Activated naive CD4-positive, alpha-beta T cell treated with anti-CD3 and anti-CD28 coated beads, Interleukin-2, amount 50 U/mL, for 72 hours (primary cell): Measurements from ENCODE around the gene MRNIP. TPM values are rescaled to one million over a fixed set of nuclear protein-coding genes. Genes with fewer than 3 reads are reported as not detected.
"Not testable (repeated sequence)": the region's sequence is repeated elsewhere in the genome, so short reads cannot be mapped to it uniquely, and the experiment has no call there.

Experiments used
- ATAC-seq, 2 donors: fragments of 150-1000 bp; cut with Tn5 transposase; 2 replicates each; pipeline ENCODE4 v1.10.0; 2021; ENCODE audit warnings: mild to moderate bottlenecking in 2 of 2, moderate library complexity in 2 of 2
- DNase-seq, 2 donors: peaks; one replicate each; pipeline ENCODE4 v3.0.0; 2021 to 2022; ENCODE audit warnings: low spot score in 2 of 2
- H3K27ac Mint-ChIP-seq, 2 donors: one replicate each; pipeline ENCODE4 v1.8.0; 2022; ENCODE audit warnings: mild to moderate bottlenecking in 2 of 2, mixed read lengths in 2 of 2
- H3K36me3 Mint-ChIP-seq, 2 donors: one replicate each; pipeline ENCODE4 v1.8.0; 2022; ENCODE audit warnings: mixed read lengths in 2 of 2
- H3K9me3 Mint-ChIP-seq, 2 donors: one replicate each; pipeline ENCODE4 v1.8.0; 2022; ENCODE audit warnings: mixed read lengths in 2 of 2
- total RNA-seq, 2 donors: library from RNA; stranded (reverse); gene quantifications; one replicate each; pipeline ENCODE4 v1.2.3, GENCODE V29; 2022

MRNIP gene
- total RNA-seq, 2 donors from 2014 or later, result 15.0 to 25.1 TPM

GRCh38 chr5:179837076-179838011 is 21.3 kb downstream of the MRNIP start:
- Mint-ChIP-seq H3K27ac (peak overlapping the region; percentile 79 to 94), H3K9me3 (no peaks in the 10 kb centered on the region), H3K36me3 (peaks cover 30 to 34% of the 10 kb centered on the region in 2 donors)
- ATAC-seq (no peak), DNase-seq (no peak)

- no peak for DNase-seq
- H3K27ac Mint-ChIP-seq, result peak overlapping the region; percentile 79 to 94
- peak; percentile 91 to 93 for ATAC-seq
- peaks cover 30 to 34% of the 10 kb centered on the region in 2 donors for H3K36me3 Mint-ChIP-seq
- H3K9me3 Mint-ChIP-seq, result no peaks in the 10 kb centered on the region
Observed at GRCh38 chr5:179836225-179837019, 22.2 kb downstream of the MRNIP start.

- H3K27ac Mint-ChIP-seq, H3K9me3 Mint-ChIP-seq, DNase-seq, ATAC-seq: not testable (repeated sequence)
- peaks cover 38 to 48% of the 10 kb centered on the region in 2 donors for H3K36me3 Mint-ChIP-seq
Observed at GRCh38 chr5:179834871-179835270, 23.7 kb downstream of the MRNIP start.

DNA sequence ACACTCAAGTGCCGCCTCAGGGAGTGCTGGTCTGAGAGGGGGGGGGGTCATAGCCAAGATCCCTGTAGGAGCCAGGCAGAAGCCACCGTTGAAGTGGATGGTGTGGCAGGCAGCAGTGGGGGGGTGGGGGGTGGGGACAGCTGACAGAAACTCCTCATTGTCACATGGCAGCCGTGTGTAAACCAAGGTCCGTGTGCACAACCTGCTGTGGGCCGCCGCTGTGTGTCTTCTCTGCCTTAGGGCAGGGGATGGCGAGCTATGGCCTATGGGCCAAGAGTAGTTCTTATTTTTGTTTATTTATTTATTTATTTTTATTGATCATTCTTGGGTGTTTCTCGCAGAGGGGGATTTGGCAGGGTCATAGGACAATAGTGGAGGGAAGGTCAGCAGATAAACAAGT is 24.5 kb downstream of the MRNIP start:
- no peak overlapping the region for H3K27ac Mint-ChIP-seq
- H3K36me3 Mint-ChIP-seq, result peaks cover 46 to 56% of the 10 kb centered on the region in 2 donors

GRCh38 chr5:179833709-179834070 is 24.9 kb downstream of the MRNIP start:
- DNase-seq (no peak), ATAC-seq (no peak)
- Mint-ChIP-seq H3K9me3 (no peaks in the 10 kb centered on the region), H3K27ac (no peak overlapping the region), H3K36me3 (peaks cover 50 to 60% of the 10 kb centered on the region in 2 donors)

More for the DNA sequence above, 24.5 kb downstream of the MRNIP start:
- DNase-seq (no peak), ATAC-seq (no peak)
- no peaks in the 10 kb centered on the region for H3K9me3 Mint-ChIP-seq

- ATAC-seq, result no peak
- no peak for DNase-seq
- Mint-ChIP-seq H3K9me3 (no peaks in the 10 kb centered on the region), H3K27ac (no peak overlapping the region), H3K36me3 (peaks cover 52 to 64% of the 10 kb centered on the region in 2 donors)
Observed at GRCh38 chr5:179833056-179833708, 25.4 kb downstream of the MRNIP start.

- DNase-seq (no peak), ATAC-seq (no peak)
- Mint-ChIP-seq H3K27ac (peak overlapping the region; percentile 66 to 77), H3K36me3 (peaks cover 55 to 70% of the 10 kb centered on the region in 2 donors), H3K9me3 (no peaks in the 10 kb centered on the region)
Observed at GRCh38 chr5:179832039-179832745, 26.4 kb downstream of the MRNIP start.

GRCh38 chr5:179830818-179831468 is 27.7 kb downstream of the MRNIP start:
- DNase-seq (no peak), ATAC-seq (no peak)
- Mint-ChIP-seq H3K36me3 (peaks cover 43 to 66% of the 10 kb centered on the region in 2 donors), H3K27ac (peak overlapping the region in 1 of 2 donors; percentile 66), H3K9me3 (no peaks in the 10 kb centered on the region)

- peaks cover 41 to 59% of the 10 kb centered on the region in 2 donors for H3K36me3 Mint-ChIP-seq
- DNase-seq (no peak), ATAC-seq (no peak)
- H3K27ac Mint-ChIP-seq, result peak overlapping the region in 1 of 2 donors; percentile 80
- H3K9me3 Mint-ChIP-seq, result no peaks in the 10 kb centered on the region
Observed at GRCh38 chr5:179829732-179830435, 28.7 kb downstream of the MRNIP start.

DNA sequence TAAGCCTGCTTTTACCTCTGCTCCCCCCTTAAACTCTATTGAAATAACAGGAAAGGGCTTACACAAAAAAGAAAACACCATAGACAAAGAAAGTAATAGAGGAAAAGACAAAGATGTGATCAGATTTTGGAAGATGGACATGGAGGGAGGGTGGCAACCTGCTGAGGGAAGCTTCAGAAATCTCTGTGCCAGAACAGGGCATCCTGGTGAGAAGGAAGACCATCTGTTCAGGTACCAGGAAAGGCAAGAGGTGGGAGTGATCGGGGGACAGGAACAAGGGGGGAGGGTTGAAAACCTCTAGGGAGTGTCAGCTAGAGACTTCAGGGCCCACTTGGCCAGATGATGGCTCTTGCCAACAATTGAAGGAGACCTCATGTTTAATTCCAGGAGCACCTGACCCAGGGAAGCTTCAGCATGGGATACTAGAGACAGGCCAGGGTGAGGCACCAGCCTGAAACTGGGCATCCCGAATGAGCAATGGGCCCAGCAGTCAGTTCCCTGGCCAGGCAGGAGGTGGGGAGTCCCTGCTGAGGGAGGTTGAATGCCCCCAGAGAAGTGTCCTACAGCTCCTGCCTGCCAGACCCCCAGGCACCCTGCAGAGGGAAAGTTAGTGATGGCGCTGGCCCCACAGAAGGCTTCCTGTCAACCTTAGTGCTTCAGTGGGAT is 29.7 kb downstream of the MRNIP start:
- ATAC-seq (no peak), DNase-seq (no peak)
- H3K9me3 Mint-ChIP-seq, result no peaks in the 10 kb centered on the region
- H3K27ac Mint-ChIP-seq, result peak overlapping the region; percentile 80 to 89
- peaks cover 46 to 63% of the 10 kb centered on the region in 2 donors for H3K36me3 Mint-ChIP-seq

DNA sequence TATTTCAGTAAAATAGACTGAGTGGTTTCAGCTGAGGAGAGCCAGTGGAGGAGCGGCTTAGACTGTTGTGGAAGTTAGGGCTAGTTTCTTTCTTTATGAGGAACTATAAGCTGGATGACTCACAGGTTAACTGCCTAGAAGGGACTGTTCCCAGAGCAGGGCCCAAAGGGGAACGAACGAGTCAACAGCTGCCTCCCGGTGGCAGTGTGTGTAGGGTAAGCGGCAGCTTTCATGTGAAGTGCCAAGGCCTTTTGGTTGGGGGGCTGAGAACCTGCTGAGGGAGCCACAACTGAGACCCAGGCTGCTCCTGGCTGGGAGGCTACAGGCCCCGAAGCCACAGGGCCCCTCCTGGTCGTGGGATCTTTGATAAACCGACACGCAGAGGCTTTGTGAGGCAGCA is 30.9 kb downstream of the MRNIP start:
- DNase-seq, result peak in 1 of 2 donors; percentile 55

DNA sequence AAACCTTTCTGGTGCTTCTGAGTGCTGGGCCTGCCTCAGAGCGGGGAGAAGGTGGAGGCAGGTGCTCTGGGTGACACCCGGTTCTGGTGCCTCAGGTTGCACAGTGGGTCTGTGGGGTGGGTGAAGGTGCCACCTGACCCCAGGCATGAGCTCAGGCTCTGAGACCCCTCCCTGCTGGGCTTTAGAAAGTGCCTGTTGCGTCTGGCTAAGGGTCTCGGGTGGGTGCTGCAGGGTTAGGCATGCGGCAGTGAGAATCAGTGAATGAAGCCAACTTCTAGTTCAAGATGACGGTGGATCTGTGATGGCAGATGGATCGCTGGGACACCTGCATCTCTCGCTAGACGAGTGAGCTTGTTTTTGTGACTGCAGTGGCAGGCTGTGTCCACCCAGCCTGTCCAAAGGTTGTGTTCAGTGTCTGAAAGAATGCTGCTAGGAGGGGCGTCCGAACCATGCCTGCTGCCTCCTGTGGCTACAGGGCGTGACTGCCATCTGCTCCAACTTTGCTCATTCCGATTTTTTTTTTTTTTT is 32.9 kb downstream of the MRNIP start:
- Mint-ChIP-seq H3K9me3 (no peaks in the 10 kb centered on the region), H3K27ac (no peak overlapping the region), H3K36me3 (peaks cover 45 to 49% of the 10 kb centered on the region in 2 donors)
- no peak for ATAC-seq
- DNase-seq, result no peak

More for the DNA sequence above, 30.9 kb downstream of the MRNIP start:
- ATAC-seq, result peak; percentile 95 to 99
- H3K9me3 Mint-ChIP-seq, result no peaks in the 10 kb centered on the region
- H3K27ac Mint-ChIP-seq, result peak overlapping the region; percentile 80 to 92
- H3K36me3 Mint-ChIP-seq, result peaks cover 39 to 51% of the 10 kb centered on the region in 2 donors

- Mint-ChIP-seq H3K9me3 (no peaks in the 10 kb centered on the region), H3K27ac (peak overlapping the region; percentile 6 to 41), H3K36me3 (peaks cover 39 to 41% of the 10 kb centered on the region in 2 donors)
- DNase-seq (no peak), ATAC-seq (no peak)
Observed at GRCh38 chr5:179824745-179825112, 33.9 kb downstream of the MRNIP start.

GRCh38 chr5:179823937-179824744 is 34.5 kb downstream of the MRNIP start:
- DNase-seq (no peak), ATAC-seq (no peak)
- Mint-ChIP-seq H3K9me3 (no peaks in the 10 kb centered on the region), H3K27ac (peak overlapping the region; percentile 6 to 41), H3K36me3 (peaks cover 33 to 35% of the 10 kb centered on the region in 2 donors)
